Natural killer cell (primary cell): ENCODE measurements around the gene NWD2. TPM values are rescaled to one million over a fixed set of nuclear protein-coding genes. Genes with fewer than 3 reads are reported as not detected.

Source experiments
- ATAC-seq, 3 donors: fragments of 150-1000 bp in 2 of 3; fragments of 200-7000 bp in 1 of 3; cut with Tn5 transposase; 1 replicate in 1 of 3; 2 replicates in 2 of 3; pipeline ENCODE4 v1.10.0; 2021; ENCODE audit warnings: mild to moderate bottlenecking in 2 of 3, moderate library complexity in 2 of 3
- DNase-seq, 2 donors: peaks; one replicate each; pipeline versions ENCODE4 v3.0.0 to v3.0.0-alpha.2; 2013 to 2021; ENCODE audit warnings: mixed read lengths in 1 of 2
- H3K27ac ChIP-seq: one replicate; pipeline ENCODE4 v1.5.1; 2013; ENCODE audit warnings: mild to moderate bottlenecking, low read length
- H3K27me3 ChIP-seq: one replicate; pipeline ENCODE4 v1.6.1; 2013; ENCODE audit warnings: low read length; ENCODE audit not compliant: control insufficient read depth, insufficient read depth
- H3K36me3 ChIP-seq: one replicate; pipeline ENCODE4 v1.6.1; 2013; ENCODE audit warnings: low read length; ENCODE audit not compliant: control insufficient read depth, insufficient read depth
- H3K4me1 ChIP-seq: one replicate; pipeline ENCODE4 v1.6.1; 2013; ENCODE audit warnings: low read length; ENCODE audit not compliant: control insufficient read depth, insufficient read depth
- H3K4me3 ChIP-seq: one replicate; pipeline ENCODE4 v1.5.1; 2013; ENCODE audit warnings: low read length
- H3K9me3 ChIP-seq: one replicate; pipeline ENCODE4 v1.6.1; 2013; ENCODE audit warnings: low read length; ENCODE audit not compliant: control insufficient read depth, insufficient read depth
- H3K27ac Mint-ChIP-seq, 2 donors: one replicate each; pipeline ENCODE4 v1.8.0; 2022; ENCODE audit warnings: mild to moderate bottlenecking in 2 of 2, mixed read lengths in 2 of 2, moderate library complexity in 1 of 2
- H3K27me3 Mint-ChIP-seq, 2 donors: one replicate each; pipeline ENCODE4 v1.8.0; 2022; ENCODE audit warnings: low read depth in 2 of 2, mixed read lengths in 2 of 2
- H3K36me3 Mint-ChIP-seq: one replicate; pipeline ENCODE4 v1.8.0; 2022; ENCODE audit warnings: mixed read lengths
- H3K4me1 Mint-ChIP-seq, 2 donors: one replicate each; pipeline ENCODE4 v1.8.0; 2022; ENCODE audit warnings: mixed read lengths in 2 of 2
- H3K4me3 Mint-ChIP-seq: one replicate; pipeline ENCODE4 v1.8.0; 2022; ENCODE audit warnings: mild to moderate bottlenecking, moderate library complexity, mixed read lengths
- H3K9me3 Mint-ChIP-seq, 2 donors: one replicate each; pipeline ENCODE4 v1.8.0; 2022; ENCODE audit warnings: mixed read lengths in 2 of 2
- CTCF ChIP-seq: fragments of 200-600 bp; IDR thresholded peaks from one replicate; pipeline ENCODE4 v1.8.0; 2022; ENCODE audit warnings: antibody characterized with exemption
- WGBS: methylation state at CpG from one replicate; pipeline ENCODE4 v1.1.7; 2013; ENCODE audit warnings: missing lambda C conversion rate; ENCODE audit not compliant: insufficient coverage; 5-methylcytosine and 5-hydroxymethylcytosine counted together
- intact Hi-C: fragments of 100-400 bp; cut with micrococcal nuclease; formaldehyde crosslinking; loops from one replicate; pipeline ENCODE4 v1.14.2; 2022
- total RNA-seq, 4 donors: library from RNA; stranded (reverse); fragments of 120-200 nt in 1 of 4; gene quantifications; one replicate each; pipeline versions ENCODE4 v1.2.3 to v1.2.4, GENCODE V29; 2013 to 2022

Gene NWD2
- total RNA-seq, 3 donors from 2014 or later (not counting 1 experiment from before 2014, with no cell fraction given): not detected

- TF ChIP-seq CTCF: no peak
- no peak overlapping the region for H3K4me3 ChIP-seq
Observed at GRCh38 chr4:37320513-37321235, 76.1 kb downstream of the NWD2 start.

GRCh38 chr4:37322122-37322521 is 77.6 kb downstream of the NWD2 start:
- H3K27ac ChIP-seq: no peak overlapping the region
- no peak for TF ChIP-seq CTCF
- Mint-ChIP-seq H3K4me3 (no peak overlapping the region), H3K9me3 (peaks cover 0 to 10% of the 10 kb centered on the region in 2 donors), H3K27ac (no peak overlapping the region), H3K4me1 (no peaks in the 10 kb centered on the region), H3K36me3 (no peaks in the 10 kb centered on the region), H3K27me3 (no peaks in the 10 kb centered on the region)
- H3K27me3 ChIP-seq: no peaks in the 10 kb centered on the region
- no peaks in the 10 kb centered on the region for H3K4me1 ChIP-seq
- intact Hi-C loops: no loop called here
- ATAC-seq (no peak), DNase-seq (no peak)
- H3K9me3 ChIP-seq: no peaks in the 10 kb centered on the region
- no peaks in the 10 kb centered on the region for H3K36me3 ChIP-seq
- WGBS: 73% methylated on average over 2 of the region's 2 CpGs
- no peak overlapping the region for H3K4me3 ChIP-seq

More at GRCh38 chr4:37320513-37321235, 76.1 kb downstream of the NWD2 start:
- H3K4me1 ChIP-seq: no peaks in the 10 kb centered on the region
- Mint-ChIP-seq H3K4me3 (no peak overlapping the region), H3K9me3 (peaks cover 0 to 10% of the 10 kb centered on the region in 2 donors), H3K4me1 (no peaks in the 10 kb centered on the region), H3K27me3 (no peaks in the 10 kb centered on the region), H3K27ac (no peak overlapping the region), H3K36me3 (no peaks in the 10 kb centered on the region)
- DNase-seq (no peak), ATAC-seq (no peak)
- intact Hi-C loops: no loop called here
- H3K9me3 ChIP-seq: no peaks in the 10 kb centered on the region
- H3K27ac ChIP-seq: no peak overlapping the region
- WGBS: 68% methylated on average over 3 of the region's 5 CpGs
- H3K36me3 ChIP-seq: no peaks in the 10 kb centered on the region
- no peaks in the 10 kb centered on the region for H3K27me3 ChIP-seq

DNA sequence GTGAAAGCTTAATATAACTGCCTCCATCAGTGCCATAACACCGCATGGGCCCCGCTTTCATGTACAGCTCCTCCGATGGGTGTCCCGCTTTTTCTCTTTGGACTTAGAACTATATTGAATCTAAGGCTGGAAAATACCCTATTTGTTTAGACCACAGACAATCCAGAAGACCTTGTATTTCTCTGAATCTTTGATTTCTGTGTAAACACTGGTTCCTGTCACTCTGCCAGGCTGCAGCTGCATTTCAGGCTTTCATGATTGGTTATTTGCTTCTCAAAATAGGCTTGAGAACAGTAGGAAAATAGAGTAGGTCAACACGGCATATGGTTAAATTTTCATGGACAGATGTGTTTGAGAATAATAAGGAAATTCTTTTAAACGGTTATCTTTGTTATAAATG is 80.0 kb downstream of the NWD2 start:
- H3K4me1 ChIP-seq: no peaks in the 10 kb centered on the region
- H3K36me3 ChIP-seq: no peaks in the 10 kb centered on the region
- WGBS: 95% methylated on average over 6 of the region's 6 CpGs
- no peaks in the 10 kb centered on the region for H3K27me3 Mint-ChIP-seq
- no peak overlapping the region for H3K4me3 Mint-ChIP-seq
- H3K4me1 Mint-ChIP-seq: no peaks in the 10 kb centered on the region
- H3K9me3 ChIP-seq: no peaks in the 10 kb centered on the region
- H3K9me3 Mint-ChIP-seq: peaks cover 3 to 19% of the 10 kb centered on the region in 2 donors
- intact Hi-C loops: no loop called here
- H3K27ac ChIP-seq: no peak overlapping the region
- H3K27ac Mint-ChIP-seq: no peak overlapping the region
- H3K4me3 ChIP-seq: no peak overlapping the region
- H3K36me3 Mint-ChIP-seq: no peaks in the 10 kb centered on the region
- no peak for DNase-seq
- no peak for ATAC-seq
- H3K27me3 ChIP-seq: no peaks in the 10 kb centered on the region
- TF ChIP-seq CTCF: no peak

DNA sequence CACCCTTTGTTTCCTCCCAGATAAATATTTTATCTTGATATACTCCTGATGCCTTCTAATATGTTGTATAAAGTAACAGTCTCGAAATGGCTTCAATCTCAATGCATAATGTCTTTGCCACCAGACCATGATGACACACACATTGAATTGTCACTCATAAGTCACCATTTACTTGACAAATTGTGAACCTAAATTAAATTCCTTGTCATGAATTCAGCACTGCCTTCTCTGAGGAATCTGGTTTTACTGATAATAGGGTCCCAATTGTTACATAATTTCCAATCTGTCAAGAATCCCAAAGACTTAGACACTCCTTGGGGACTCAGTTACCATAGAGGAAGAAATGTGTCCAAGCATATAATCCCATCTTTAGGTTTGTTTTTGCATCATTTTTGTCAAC is 82.3 kb downstream of the NWD2 start:
- ATAC-seq (no peak), DNase-seq (no peak)
- Histone ChIP-seq H3K4me3 (no peak overlapping the region), H3K27ac (no peak overlapping the region), H3K36me3 (no peaks in the 10 kb centered on the region), H3K4me1 (no peaks in the 10 kb centered on the region), H3K9me3 (no peaks in the 10 kb centered on the region), H3K27me3 (no peaks in the 10 kb centered on the region)
- WGBS: 73% methylated on average over 1 of the region's 1 CpG
- TF ChIP-seq CTCF: no peak
- intact Hi-C loops: no loop called here
- H3K36me3 Mint-ChIP-seq: no peaks in the 10 kb centered on the region
- H3K9me3 Mint-ChIP-seq: peaks cover 3 to 20% of the 10 kb centered on the region in 2 donors
- no peaks in the 10 kb centered on the region for H3K27me3 Mint-ChIP-seq
- H3K4me3 Mint-ChIP-seq: no peak overlapping the region
- no peak overlapping the region for H3K27ac Mint-ChIP-seq
- no peaks in the 10 kb centered on the region for H3K4me1 Mint-ChIP-seq
